ENCODE data around the gene SENP2.

DNA sequence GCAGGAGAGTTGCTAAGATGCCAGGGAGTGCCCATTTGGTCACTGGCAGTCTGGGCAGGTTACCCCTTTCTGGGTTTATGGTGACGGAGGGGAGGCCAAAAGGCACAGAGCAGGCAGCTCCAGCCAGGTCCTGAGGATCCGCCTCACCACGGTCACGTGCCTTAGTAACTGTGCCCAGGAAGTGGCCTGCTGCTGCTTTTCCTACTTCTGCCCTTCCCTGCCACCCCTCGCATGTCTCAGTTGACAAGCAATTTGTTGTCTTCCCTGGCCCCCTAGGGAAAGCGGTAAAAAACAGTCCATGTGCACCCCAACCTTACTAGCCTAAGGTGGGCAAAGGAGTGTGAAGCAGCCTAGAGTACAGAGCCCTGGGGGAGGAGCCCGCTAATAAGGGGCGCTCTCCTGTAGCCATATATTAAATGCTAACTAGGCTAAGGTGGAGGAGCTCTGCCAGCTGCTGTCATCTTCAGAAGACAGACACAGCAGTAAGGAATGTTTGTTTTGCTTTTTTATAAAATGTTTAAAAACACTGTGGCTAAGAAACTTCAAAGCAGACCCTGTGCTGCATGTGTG lies 24.6 kb upstream of the SENP2 start:
- TF ChIP-seq, protein P1, sequence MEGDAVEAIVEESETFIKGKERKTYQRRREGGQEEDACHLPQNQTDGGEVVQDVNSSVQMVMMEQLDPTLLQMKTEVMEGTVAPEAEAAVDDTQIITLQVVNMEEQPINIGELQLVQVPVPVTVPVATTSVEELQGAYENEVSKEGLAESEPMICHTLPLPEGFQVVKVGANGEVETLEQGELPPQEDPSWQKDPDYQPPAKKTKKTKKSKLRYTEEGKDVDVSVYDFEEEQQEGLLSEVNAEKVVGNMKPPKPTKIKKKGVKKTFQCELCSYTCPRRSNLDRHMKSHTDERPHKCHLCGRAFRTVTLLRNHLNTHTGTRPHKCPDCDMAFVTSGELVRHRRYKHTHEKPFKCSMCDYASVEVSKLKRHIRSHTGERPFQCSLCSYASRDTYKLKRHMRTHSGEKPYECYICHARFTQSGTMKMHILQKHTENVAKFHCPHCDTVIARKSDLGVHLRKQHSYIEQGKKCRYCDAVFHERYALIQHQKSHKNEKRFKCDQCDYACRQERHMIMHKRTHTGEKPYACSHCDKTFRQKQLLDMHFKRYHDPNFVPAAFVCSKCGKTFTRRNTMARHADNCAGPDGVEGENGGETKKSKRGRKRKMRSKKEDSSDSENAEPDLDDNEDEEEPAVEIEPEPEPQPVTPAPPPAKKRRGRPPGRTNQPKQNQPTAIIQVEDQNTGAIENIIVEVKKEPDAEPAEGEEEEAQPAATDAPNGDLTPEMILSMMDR (IDR thresholded peaks at IDR 0.05), result no peak
- no peak for TF ChIP-seq POLR2A (IDR thresholded peaks at IDR 0.05)
